NCI-H1092 (cell line): ENCODE measurements around the gene ZNF726.
"Not testable (repeated sequence)": the region's sequence is repeated elsewhere in the genome, so short reads cannot be mapped to it uniquely, and the experiment has no call there.

Experiments used
- DNase-seq: peaks from one replicate; lab custom pipeline; 2025; lab: John Stamatoyannopoulos, UW

ZNF726 gene

DNA sequence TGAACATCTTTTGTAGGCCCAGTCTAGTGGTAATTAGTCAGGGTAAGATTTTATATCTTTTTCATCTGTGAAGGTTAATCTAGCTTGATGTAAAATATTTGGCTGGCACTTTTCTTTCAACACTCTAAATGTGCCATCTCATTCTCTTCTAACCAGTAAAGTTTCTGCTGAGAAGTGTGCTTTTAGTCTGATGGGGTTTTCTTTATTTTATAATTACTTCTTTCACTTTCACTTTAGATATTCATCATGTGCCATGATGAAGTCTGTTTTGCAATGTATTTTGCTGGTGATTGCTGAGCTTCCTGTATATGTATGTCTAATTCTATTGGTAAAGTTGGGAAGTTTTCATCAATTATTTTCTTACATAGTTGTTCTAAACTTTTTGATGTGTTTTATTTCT is 31.9 kb downstream of the ZNF726 start:
- DNase-seq, result no peak

DNA sequence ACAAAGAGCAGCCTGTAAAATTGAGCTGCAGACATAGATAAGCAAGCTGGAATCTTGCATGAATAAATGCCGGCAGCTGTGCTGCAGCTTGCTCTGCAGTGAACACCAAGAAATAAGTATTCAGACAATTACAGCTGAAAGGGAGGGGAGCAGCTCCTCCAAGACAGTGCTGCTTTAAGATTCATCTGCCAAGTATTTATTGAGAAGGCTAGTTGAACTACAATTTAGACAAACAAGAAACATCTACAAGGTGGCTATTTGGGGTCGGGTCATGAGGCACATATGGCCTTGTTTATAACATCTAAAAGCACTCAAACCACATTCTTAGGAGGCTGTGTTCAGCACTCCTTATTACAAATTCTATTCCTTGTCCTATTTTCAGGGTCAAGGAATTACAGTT is 34.9 kb downstream of the ZNF726 start:
- DNase-seq, result no peak

DNA sequence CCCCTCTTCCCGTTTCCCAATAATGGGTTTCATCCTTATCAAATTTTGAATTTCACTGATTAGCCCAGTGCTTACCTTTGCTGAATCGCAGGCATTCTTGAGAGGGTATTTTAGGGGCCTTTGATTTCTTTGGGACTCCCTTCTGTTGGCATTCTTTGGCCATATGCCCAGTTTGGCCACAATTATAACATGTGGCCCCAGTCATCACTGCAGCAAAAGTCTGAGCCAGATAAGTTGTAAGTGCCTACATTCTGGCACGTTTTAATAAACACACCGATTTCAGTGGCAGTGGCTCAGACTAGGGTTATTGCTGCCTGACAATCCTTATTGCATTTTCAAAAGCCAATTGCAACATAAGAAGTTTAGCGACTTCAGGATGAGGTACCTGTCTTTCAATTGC is 41.4 kb downstream of the ZNF726 start:
- no peak for DNase-seq

DNA sequence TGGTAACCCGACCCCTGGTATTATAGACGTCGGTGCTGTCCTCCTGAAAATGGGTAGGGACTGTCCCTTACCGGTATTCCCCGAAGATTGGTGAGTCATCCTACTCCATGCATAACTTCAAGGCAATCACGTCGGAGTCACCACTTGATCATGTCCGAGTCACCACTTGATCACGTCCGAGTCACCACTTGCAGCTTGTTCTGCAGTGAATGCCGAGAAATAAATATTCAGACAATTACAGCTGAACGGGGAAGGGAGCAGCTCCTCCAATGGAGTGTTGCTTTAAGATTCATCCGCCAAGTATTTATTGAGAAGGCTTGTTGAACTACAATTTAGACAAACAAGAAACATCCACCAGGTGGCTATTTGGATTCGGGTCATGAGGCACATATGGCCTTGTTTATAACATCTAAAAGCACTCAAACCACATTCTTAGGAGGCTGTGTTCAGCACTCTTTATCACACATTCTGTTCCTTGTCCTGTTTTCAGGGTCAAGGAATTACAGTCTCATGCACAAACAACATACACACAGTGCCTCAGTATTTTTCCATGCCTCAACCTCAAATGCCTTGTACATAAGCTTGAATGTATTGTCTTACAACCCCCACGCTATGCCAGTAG is 43.1 kb downstream of the ZNF726 start:
- no peak for DNase-seq

DNA sequence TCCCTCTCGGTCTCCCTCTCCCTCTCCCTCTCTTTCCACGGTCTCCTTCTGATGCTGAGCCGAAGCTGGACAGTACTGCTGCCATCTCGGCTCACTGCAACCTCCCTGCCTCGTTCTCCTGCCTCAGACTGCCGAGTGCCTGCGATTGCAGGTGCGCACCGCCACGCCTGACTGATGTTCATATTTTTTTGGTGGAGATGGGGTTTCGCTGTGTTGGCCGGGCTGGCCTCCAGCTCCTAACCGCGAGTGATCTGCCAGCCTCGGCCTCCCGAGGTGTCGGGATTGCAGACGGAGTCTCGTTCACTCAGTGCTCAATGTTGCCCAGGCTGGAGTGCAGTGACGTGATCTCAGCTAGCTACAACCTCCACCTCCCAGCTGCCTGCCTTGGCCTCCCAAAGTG is 48.7 kb downstream of the ZNF726 start:
- DNase-seq, result not testable (repeated sequence)

DNA sequence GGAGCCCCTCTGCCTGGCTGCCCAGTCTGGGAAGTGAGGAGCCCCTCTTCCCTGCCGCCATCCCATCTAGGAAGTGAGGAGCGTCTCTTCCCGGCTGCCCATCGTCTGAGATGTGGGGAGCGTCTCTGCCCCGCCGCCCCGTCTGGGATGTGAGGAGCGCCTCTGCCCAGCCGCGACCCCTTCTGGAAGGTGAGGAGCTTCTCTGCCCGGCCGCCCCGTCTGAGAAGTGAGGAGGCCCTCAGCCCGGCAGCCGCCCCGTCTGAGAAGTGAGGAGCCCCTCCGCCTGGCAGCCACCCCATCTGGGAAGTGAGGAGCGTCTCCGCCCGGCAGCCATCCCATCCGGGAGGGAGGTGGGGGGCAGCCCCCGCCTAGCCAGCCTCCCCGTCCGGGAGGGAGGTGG is 49.2 kb downstream of the ZNF726 start:
- DNase-seq, result not testable (repeated sequence)

DNA sequence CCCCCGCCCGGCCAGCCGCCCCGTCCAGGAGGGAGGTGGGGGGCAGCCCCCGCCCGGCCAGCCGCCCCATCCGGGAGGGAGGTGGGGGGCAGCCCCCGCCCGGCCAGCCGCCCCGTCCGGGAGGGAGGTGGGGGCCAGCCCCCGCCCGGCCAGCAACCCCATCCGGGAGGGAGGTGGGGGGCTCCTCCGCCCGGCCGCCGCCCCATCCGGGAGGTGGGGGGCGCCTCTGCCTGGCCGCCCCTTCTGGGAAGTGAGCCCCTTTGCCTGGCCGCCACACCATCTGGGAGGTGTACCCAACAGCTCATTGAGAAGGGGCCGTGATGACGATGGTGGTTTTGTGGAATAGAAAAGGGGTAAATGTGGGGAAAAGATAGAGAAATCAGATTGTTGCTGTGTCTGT is 49.6 kb downstream of the ZNF726 start:
- not testable (repeated sequence) for DNase-seq

DNA sequence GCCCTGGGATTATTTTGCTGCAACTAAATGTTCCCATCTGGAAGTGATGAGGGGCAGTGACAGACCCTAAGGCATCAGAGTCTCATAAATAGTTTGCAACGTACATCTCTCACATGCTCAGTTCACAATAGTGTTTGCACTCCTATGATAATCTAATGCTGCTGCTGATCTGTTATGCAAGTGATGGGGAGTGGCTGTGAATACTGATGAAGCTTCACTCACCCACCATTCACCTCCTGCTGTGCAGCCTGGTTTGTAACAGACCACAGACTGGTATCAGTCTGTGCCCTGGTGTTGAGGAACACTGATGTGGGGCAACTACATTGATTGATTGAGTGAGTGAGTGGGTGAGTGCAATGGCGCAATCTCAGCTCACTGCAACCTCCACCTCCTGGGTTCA is 54.9 kb downstream of the ZNF726 start:
- DNase-seq, result no peak

DNA sequence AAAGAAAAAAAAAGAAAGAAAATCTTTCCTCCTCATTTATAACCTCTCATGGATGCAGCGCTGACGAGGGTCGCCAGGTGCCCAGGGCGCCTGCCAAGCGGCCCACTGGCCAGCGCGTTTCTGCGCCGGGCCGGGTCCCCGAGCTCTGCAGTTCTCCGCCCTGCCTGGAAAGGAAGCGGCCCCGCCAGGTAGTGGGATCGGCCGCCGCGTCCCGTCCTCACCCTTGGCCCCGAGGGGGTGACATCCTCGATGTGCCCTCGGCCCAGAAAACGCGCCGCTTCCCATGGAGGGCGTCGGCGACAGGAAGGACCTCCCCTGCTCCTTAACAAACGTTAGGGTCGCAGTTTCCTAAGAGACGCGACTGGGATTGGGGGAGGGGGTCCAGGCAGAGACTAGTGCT is 56.9 kb downstream of the ZNF726 start:
- DNase-seq, result no peak

DNA sequence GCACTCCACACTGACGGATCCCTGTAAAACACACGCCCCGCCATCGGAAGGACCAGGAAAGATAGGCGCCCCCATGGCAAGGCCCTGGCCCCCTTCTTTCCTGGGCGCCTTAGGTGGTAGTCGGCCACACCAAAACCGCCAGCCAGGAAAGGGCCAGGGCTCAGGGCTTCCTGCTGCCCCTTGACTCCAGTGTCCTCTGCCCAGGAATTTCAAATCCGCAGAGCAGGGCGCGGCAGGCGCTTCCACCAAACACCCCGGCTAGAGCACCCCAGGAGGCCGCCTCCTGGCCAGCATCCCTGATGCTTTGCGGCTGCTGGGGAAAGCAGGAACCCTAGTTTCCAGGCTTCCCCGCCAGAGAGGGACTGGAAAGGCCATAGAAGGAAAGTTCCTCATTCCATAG is 57.5 kb downstream of the ZNF726 start:
- no peak for DNase-seq

DNA sequence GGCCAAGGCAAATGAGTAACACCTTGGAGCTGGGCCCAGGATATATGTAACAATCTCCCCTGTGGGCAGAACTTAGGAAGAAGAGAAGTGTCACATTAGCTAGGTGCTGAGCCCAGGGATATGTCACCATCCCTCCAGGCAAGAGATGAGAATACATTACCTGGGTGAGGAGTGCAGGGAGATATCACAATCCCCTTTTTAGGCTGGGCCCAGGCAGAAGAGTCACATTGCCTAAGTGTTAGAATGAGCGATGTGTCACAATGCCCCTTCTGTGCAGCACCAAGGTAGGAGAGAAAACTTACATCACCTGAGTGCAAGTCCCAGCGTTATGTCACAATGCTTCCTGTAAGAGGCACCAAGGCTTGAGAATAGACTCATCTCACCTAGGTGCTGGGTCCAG is 60.3 kb downstream of the ZNF726 start:
- no peak for DNase-seq

DNA sequence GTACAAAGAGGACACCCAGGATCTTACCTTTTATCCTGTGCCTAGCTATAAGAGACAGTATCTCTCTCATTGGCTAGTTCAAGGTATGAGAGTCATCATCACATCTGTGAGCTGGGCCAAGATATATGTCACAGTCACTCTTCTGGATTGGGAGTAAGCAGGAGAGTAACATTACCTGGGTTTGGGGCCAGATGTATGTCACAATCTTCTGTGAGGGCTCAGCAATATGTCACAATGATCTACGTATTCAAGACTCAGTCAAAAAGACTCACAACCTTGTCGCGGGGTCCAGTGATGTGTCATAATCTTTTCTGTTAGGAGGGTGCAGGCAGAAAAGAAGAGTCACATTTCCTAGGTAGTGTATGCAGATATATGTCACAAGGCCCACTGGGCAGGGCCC is 61.9 kb downstream of the ZNF726 start:
- DNase-seq, result not testable (repeated sequence)

DNA sequence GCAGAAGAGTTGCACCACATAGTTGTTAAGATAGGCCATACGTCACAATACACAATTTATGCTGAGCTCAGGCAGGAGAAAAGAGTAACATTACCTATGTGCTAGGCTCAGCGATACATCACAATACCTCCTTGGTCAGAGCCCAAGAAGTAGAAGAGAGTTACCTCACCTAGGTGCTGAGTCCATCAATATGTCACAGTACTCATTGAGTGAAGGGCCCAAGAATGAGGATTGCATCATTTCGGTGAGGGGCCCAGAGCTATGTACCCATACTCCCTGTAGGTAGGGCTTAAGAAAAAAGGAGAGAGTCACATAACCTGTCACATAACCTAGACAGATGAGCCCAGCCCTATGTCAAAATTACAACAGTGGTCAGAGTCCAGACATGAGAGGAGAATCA is 62.6 kb downstream of the ZNF726 start:
- not testable (repeated sequence) for DNase-seq

DNA sequence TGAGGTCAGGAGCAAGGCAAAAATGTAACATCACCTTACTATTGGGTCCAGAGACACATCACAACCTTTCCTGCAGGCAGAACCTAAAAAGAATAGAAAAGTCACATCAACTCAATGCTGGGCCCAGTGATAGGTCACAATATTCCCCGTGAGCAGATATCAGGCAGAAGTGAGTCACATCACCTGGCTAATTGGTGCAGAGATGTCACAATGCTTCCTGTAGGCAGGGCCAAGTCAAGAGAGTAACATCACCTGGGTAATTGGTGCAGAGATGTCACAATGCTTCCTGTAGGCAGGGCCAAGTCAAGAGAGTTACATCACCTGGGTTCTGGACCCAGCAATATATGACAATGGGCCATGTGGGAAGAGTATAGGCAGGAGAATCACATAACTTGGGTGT is 63.4 kb downstream of the ZNF726 start:
- no peak for DNase-seq

DNA sequence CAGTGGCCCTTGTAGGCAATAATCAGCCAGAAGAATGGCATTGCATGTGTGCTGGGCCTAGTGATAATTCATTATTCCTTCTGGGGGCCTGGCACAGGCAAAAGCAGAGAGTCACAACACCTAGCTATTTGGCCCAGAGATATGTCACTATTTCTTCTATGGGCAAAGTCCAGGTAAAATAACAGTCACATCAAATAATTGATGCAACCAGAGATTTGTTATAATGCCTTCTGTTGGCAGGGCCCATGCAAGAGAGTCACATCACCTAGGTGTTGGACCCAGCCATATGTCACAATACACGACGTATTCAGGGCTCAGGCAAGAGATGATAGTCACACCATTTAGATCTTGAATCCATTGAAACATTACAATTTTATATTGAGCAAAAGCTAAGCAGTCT is 66.1 kb downstream of the ZNF726 start:
- no peak for DNase-seq

DNA sequence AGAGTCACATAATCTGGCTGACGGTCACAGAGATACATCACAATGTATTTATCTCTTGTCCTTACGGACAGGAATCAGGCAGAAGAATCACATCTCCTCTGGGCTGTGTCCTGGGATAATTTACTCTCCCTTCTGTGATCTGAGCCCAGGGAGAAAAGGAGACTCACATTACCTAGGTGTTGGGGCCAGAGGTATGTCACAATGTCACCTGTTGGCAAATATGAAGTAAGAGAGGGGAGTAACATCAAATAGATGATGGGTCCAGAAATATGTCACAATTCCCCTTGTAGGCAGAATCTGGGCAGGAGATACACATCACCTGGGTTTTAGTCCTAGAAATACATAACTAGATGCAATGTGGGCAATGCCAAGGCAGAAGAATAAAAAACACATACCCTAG is 67.2 kb downstream of the ZNF726 start:
- DNase-seq, result no peak

DNA sequence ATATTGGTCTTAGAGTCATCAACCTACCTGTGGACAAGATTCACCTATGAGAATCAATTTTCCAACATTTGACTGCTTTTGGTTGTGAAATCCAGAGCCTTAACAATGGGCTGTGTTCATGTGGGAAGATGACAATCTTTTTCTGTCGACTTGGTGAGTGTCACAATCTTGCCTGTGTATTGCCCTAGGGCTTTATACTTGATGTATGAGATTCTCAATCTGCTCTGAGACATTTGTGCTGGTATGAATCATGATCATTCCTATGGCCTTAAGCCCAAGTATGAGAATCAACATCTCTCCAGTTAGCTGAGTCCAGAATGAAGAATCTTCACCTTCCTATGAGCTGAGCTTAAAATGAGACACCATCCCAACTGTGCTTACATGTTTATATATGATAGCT is 68.7 kb downstream of the ZNF726 start:
- DNase-seq, result no peak
